ENCODE results near the gene LSM14B.

- TF ChIP-seq, protein P1, sequence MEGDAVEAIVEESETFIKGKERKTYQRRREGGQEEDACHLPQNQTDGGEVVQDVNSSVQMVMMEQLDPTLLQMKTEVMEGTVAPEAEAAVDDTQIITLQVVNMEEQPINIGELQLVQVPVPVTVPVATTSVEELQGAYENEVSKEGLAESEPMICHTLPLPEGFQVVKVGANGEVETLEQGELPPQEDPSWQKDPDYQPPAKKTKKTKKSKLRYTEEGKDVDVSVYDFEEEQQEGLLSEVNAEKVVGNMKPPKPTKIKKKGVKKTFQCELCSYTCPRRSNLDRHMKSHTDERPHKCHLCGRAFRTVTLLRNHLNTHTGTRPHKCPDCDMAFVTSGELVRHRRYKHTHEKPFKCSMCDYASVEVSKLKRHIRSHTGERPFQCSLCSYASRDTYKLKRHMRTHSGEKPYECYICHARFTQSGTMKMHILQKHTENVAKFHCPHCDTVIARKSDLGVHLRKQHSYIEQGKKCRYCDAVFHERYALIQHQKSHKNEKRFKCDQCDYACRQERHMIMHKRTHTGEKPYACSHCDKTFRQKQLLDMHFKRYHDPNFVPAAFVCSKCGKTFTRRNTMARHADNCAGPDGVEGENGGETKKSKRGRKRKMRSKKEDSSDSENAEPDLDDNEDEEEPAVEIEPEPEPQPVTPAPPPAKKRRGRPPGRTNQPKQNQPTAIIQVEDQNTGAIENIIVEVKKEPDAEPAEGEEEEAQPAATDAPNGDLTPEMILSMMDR (IDR thresholded peaks at IDR 0.05) = no peak
- TF ChIP-seq POLR2A (IDR thresholded peaks at IDR 0.05) (no peak), POLR2AphosphoS5 (IDR thresholded peaks at IDR 0.05; ENCODE audit: insufficient read depth in 1 of 2, low read depth in 1 of 2) (no peak)
Measured at GRCh38 chr20:62155428-62156253, 33.4 kb downstream of the LSM14B start.

All from vagina (tissue), 2 donors.